GM19328 (cell line): Measurements from ENCODE around the gene KIF17.

Experiments used
- ATAC-seq: cut with Tn5 transposase; IDR thresholded peaks from one replicate; pipeline ENCODE4 v1.9.1; 2021; ENCODE audit warnings: mild to moderate bottlenecking, moderate library complexity; ENCODE audit not compliant: unreplicated experiment

The KIF17 gene

DNA sequence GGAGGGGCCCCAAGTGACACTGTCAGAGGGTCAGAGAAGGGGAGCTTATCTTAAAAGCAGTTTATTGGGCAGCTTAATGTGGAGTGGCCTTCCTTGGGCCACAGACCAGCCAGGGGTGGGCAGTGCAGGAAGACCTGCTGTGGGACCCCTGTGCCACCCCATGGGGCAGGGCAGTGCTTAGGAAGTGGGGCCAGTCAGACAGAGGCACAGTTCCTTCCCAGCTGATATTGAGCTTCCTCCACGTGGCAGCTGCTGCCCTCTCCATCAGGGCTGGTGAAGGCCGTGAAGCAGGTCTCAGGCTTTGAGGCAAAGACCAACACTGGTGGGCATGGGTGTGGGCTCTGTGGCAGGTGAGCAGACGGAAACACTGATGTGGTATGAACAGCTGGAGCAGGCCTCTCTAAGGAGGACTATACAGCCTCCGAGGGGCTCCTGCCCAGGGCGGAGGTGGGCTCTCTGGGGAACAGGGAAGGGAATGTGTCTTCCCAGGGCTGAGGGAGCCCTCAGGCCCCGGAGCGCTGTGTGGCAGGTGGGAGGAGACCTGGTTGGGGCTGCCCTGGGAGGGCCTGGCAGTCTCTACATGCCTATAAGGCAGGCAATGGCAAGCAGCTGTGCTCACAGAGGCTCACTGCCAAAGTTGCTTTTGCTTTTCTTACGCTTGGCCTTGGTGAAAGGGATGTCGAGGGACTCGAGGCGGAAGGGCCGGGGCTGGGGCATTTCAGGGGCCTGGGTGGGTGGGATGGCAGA lies 53.7 kb downstream of the KIF17 start:
- ATAC-seq: no peak

DNA sequence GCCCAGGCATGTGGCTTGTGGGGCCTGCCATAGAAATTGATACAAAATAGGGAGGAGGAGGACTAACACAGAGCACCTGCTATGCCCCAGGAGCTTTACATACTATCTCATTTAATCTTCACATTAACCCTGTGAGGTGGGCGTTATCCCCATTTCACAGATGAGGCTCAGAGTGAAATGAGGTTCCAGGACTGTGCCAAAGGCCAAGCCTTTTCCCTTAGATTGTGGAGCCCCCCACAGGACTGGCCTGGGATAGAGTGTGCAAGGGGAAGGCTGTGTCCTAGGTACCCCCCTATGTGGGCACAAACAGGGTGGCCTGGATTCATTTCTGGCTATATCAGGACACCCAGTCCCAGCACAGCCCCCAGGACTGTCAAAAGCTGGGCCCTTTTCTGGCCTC lies 54.4 kb downstream of the KIF17 start:
- no peak for ATAC-seq

DNA sequence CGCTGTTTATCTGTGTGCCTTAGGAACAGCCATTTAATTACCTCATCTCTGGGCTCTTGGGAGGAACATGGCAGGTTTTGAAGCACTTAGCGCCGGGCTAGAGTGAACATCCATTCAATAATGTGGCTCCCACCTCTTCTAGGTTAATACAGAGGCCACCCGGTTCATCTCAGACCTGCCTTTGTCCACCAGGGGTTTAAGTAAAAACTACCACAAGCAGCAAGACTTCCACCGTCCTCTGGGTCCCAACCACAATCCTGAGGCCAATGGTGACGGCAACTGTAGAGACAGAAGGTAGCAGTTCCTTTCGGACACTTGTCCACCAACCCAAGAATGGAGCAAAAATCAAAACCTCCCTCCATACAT lies 55.7 kb downstream of the KIF17 start:
- no peak for ATAC-seq

DNA sequence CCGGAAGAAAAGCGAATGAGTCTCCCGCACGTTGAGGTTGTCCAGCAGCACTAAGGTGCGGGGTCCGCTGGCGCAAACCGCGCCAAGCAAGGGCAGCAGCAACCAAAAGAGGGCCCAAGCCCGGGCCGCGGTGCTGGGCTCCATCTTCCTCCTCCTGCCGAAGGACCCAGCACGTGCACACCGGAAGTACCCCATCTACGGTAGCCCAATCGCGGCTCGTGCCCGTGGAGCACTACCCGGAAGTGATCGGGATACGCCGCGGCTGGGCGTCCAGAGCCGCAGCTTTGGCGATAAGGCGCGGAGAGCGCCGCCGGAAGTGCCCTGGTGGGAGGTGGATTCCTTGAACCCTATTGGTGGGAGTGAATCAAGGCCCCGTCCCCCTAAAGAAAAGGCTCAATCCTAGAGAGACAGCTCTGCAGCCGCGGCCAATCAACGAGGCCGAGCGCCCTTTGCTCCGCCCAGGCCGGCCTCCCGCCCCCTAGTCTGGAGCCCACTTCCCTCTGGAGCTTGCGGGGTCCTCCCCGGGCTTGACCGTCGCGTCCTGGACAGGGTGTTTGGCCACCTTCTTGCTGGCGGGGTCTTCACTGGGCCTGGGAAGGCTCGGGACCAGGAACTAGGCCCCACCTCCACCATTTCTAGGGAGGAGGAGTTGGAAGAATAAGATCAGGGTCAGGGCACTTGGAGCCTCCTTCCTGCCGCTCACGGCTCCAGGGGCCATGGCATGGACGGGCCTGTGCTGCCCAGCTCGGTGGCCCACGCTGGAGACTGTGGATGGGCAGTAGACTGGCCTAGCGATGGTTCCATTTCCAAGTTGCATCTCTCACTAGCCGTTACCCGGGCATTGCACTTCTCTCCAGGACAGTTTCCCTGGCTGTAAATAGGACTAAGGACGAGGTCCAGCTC lies 56.3 kb downstream of the KIF17 start, which contains the start of gene DDOST:
TSS of gene DDOST (minus strand) at position 163 of the 903 bp plus-strand sequence. CDS start at position 144, 19 bp downstream.
- peak; percentile 97 for ATAC-seq

DNA sequence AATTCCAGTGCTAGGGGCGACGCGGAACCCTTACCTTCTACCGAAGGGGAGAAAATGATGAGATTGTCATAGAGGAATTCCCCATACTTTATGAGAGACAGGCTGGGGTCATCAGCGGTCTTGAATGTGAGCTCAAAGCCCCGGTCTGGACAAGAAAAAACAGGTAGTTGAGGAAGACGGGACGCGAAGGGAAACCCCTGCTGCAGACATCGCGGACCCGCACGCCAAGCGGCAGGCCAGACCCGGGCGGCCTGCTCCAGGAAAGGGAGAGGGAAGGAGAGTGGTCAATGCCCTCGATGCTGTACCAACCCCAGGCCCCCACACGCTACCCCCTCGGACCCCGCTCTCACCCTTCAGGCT lies 57.0 kb downstream of the KIF17 start:
- no peak for ATAC-seq

DNA sequence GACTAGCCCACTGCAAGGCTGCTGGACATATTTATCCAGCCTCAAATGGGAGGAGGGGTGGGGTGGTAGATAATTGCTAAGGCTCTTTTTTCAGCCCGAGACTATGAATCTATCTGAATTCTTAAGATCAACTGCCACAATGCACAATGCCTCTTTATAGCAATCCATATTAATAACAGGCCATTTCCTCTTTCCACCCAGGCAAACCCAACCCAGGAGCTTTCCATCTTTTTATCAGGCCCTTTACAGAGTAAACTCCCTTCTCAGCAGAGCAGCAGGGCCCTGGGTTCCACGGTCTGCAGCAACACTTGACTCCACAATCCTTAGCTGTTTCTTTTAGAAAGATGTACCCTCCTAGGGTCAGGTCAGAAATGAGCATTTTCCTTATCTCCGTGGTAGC lies 57.4 kb downstream of the KIF17 start:
- ATAC-seq: no peak

DNA sequence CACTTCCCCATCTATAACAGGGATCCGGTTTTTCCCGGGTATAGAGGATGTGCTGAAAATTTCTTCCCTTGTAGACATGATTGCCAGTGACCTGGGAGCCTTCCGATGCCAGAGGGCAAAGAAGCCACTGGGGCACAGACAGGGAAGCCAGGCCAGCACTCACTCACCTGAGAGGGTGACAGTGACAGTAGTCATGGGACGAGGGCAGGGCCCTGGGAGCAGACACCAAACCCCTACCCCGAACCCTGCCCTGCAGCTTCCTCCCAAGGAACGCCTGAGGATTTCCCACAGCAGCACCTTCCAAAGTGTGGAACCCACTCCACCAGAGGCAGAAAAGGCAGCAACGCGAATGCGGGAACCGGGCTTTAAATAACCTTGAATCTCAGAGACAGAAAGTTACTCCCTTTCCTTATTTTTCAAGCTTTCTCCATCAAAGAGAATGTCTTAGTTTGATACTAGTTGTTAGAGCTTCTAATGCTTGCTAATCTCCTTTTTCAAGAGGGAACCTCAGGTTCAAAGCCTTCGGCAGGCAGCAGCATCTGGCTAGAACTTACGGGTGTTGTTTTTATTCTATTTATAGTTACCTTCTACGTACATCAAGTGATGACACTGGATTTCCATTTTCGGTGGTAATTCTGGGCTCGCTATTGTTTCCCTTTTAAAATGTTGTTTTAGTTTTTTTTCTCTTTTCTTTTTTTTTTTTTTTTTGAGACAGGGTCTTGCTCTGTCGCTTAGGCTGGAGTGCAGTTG lies 59.5 kb downstream of the KIF17 start:
- no peak for ATAC-seq

DNA sequence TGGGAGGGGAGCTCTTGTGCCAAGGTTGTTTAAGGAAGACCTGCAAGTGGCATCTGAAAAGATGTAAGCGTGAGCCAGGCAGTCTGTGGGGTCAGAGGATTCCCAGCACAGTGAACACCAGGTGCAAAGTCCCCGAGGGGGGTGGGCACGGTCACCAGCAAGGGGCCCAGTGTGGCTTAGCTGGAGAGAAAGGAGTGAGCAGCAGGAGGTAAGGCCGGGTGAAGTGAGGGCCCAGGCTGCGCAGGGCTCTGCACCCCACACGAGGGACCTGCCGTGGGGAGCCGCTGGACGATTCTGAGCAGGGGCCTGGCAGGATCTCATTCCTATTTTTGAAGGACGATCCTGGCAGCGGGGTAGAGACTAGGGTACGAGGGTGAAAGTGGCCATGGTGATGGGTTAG lies 60.8 kb downstream of the KIF17 start:
- ATAC-seq: no peak

DNA sequence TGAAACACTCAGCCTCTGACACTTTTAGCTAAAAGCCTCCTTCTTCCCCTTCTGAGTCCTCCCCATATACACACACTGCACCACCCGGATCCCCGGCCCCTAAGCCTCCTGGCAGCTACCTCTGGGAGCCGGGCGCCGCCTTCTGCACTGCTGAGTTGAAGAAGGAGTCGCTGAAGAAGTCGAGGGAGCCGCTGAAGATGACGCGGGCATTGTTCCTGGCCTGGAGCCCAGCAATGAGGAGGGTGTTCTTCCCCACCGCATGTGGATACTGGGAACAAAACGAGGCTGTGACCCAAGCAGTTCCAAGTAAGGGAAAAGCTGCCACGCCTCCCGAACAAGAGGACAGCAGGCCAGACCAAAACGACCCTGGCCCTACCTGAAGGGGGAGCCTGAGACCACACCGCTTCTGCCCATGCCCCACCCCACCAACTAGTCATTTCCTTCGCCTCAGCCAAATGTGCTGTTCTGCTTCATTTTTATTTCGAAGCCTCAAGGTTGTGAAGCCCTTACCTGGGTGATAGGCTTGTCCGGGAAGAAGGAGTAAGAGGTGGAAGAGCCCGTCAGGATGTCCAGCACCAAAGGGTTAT lies 63.6 kb downstream of the KIF17 start:
- ATAC-seq: no peak

DNA sequence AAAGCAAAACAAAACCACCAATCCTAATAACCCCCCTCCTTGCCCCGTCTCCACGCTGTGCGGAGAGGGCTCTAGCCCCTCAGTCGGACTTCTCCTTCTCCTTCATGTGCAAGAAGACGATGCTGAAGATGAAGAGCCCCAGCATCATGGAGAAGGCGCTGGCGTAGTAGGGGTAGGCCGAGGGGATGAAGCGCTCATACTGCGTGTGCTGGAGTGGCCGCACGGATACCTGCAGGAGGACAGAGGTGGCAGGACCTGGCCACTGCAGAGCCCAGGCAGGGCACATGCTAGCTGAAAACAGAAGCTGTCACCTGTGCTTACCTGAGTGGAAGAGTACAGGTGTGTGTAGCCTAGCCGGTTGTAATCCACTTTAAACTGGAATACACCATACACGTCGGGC lies 65.5 kb downstream of the KIF17 start:
- no peak for ATAC-seq

DNA sequence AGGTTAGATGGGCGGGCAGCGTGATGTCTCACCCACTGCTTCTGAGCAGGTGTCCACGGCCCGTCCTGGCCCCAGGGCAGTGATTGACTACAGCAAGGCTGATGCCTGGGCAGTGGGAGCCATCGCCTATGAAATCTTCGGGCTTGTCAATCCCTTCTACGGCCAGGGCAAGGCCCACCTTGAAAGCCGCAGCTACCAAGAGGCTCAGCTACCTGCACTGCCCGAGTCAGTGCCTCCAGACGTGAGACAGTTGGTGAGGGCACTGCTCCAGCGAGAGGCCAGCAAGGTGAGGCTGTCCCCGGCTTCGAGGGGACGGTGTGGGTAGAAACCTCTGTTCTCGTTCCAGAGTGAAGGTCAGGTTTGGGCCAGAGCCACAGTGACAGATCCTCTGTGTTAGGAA lies 68.9 kb downstream of the KIF17 start:
- ATAC-seq: no peak

DNA sequence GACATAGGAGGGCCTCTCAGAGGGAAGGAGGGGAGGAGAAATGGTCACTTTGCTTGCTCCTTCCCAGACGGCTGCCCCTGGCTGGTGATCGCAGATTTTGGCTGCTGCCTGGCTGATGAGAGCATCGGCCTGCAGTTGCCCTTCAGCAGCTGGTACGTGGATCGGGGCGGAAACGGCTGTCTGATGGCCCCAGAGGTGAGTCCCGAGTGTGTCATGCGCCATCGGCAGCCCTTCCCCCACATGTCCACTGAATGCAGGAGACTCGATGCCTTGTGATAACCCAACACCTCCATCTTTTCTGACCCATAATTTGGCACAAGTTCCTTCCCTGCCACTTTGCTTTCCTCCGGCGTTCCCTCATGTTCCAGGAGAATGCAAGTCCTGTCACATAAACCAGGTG lies 69.4 kb downstream of the KIF17 start:
- ATAC-seq: no peak

DNA sequence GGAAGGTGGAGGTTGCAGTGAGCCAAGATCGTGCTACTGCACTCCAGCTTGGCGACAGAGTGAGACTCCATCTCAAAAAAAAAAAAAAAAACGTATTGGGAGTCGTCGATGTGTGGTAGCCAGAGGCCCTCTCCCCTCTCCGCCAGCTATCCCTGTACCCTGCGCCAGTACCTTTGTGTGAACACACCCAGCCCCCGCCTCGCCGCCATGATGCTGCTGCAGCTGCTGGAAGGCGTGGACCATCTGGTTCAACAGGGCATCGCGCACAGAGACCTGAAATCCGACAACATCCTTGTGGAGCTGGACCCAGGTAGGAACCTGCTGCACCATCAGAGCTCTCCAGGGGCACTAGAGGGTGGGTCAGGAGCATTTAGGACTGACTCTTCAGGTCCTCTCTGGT lies 72.4 kb downstream of the KIF17 start:
- no peak for ATAC-seq

DNA sequence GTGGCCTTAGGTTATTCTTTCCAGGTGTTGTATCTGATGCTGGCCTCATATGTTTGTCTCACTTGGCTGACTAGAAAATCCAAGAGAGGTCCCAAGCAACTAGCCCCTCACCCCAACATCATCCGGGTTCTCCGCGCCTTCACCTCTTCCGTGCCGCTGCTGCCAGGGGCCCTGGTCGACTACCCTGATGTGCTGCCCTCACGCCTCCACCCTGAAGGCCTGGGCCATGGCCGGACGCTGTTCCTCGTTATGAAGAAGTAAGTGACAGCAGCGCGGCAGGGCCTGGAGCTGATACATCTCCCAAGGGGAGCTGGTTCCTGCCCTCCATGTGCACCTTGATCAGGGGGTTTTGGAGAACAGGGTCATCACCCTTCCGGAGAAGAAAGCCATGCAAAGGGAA lies 73.4 kb downstream of the KIF17 start:
- no peak for ATAC-seq

DNA sequence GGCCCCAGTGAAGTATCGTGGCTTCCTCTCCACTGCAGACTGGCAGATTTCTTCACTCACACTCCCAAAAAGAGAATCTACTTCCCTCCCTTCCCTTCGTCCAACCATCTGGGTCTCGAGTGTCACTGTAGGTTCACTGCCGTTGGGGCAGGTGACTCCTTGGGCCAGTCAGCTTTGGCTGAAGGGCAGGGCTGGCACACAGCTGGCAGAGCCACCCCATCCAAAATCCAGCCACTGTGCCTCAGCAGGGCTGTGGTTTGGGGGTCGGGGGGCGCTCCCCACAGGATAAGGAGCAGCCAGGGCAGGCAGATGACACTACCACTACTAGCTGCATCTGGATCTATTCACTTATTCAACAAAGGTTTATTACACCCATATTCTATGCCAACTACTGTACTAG lies 74.7 kb downstream of the KIF17 start:
- ATAC-seq: no peak

DNA sequence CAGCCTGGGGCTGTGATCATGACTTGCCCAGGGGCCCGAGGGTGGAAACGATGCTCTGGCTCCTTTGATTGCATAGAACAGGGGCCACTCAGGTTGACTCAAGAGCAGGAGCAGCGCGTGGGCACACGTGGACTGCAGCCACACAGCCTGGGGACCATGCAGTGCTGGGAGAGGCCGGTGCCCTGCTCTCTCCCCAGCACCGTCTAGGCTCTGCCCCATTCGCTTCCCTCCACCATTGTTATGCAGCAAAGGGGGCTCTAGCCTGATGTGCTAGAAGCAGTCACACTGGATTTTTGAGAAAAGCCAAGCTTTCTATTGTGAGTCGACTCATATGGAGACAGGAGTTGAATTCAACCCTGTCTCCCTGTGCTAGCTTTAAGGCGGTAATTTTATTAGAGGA lies 75.8 kb downstream of the KIF17 start:
- ATAC-seq: no peak

DNA sequence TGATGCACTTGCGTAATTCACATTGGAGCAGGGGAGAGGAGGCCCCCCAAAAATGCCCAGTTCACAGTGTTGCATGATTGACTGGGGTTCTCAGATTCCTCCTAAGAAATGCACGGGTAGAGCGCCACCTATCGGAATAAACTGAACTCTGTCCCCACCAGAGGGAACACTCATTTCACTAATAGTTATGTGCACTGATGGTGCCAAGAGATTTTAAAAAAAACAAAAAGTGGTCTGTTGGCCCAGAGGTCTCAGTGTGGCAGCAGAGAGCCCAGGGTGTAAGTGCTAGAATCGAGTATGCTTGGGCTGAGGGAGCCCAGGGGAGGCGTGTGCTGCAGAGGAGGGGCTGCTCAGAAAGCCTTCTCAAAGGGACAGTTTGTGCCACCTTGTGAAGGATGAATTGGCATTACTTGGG lies 77.6 kb downstream of the KIF17 start:
- no peak for ATAC-seq

DNA sequence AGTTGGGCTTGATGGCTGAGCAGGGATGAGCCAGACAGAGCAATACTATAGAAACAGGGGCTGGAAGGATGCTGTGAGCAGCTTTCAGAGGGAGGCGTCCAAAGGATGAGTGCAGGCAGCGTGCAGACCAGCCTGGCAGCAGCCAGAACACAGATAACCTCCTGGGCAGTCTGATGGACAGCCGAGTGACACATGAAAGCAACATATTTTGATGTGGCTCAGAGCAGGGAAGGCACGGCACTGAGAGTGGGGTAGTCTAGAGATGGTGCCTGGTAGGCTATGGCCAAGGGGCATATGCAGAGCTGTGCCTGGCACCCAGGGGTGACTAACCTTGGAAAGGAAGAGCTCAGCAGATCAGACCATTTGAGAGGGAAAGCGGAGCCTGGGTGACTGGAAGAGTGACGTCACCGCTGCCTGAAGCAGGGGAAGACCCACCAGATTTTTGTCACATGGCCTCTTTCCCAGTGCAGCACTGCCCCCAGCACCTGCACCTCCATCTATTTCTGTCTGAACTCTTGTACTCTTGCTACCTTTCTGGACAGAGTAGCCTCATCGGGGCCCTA lies 80.9 kb downstream of the KIF17 start:
- no peak for ATAC-seq

DNA sequence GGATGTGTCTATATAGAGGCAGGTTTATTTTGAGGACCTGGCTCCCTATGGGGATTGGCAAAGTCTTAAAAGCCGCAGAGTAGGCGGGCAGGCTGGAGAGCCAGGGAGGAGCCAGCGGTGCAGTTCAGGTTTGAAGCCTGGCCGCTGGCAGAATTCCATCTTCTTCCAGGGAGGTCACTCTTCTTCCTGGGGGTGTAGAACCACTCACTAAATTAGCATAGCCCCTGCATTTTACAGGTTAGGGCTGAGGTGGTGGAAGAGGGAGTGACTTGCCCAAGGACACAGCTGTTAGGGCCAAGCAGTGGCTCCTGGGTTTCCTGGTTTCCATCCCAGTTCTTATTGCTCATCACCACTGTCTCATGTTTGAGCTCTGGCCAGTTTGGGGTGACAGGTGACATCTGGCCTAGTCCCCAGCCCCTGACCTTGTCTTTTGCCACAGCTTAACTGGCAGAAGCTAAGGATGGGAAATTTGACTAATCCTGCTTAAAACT lies 83.2 kb downstream of the KIF17 start:
- no peak for ATAC-seq

DNA sequence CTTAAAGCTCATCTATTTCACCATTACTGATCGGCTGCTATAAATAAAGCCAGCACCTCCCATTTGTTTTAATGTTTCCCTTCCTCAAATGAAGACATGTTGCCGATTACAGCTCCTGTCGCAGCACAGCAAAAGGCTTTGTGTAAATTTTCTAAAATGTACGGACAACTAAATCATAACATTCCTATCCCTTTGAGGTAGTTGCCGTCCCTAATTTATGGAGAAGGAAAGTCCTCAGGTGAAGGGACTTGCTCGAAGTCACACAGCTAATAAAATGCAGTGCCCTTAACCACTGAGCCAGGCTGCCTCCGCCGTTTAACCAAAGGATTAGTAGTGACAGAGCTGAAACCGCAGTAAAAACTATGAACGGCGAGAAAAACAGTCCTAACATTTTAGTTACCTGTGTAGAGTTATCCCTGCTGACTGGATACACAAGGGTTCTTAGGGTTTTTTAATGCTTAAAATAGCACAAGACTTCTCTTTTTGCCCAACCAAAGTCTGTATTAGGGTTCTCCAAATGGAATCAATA lies 83.7 kb downstream of the KIF17 start:
- ATAC-seq: no peak
